Sigmoid colon (tissue), 7 donors: ENCODE measurements around the gene PRKACG. TPM values are rescaled to one million over a fixed set of nuclear protein-coding genes. Genes with fewer than 3 reads are reported as not detected.
"Not testable (repeated sequence)": the region's sequence is repeated elsewhere in the genome, so short reads cannot be mapped to it uniquely, and the experiment has no call there.

ENCODE experiments used
- DNase-seq: peaks from one replicate; pipeline ENCODE4 v3.0.0-alpha.2; 2019
- H3K27ac ChIP-seq, 4 donors: fragments of 200-600 bp; sonication (generic); one replicate each; pipeline ENCODE4 v1.5.1; 2016 to 2019; ENCODE audit warnings: mild to moderate bottlenecking in 1 of 4
- H3K27me3 ChIP-seq, 3 donors: fragments of 200-600 bp; sonication (generic); one replicate each; pipeline ENCODE4 v1.5.1; 2019; ENCODE audit warnings: mild to moderate bottlenecking in 1 of 3
- H3K36me3 ChIP-seq, 4 donors: fragments of 200-600 bp; sonication (generic); one replicate each; pipeline ENCODE4 v1.5.1; 2016 to 2019
- H3K4me1 ChIP-seq, 4 donors: fragments of 200-600 bp; sonication (generic); one replicate each; pipeline ENCODE4 v1.5.1; 2017 to 2019
- H3K4me3 ChIP-seq, 4 donors: fragments of 200-600 bp; sonication (generic); one replicate each; pipeline ENCODE4 v1.5.1; 2017 to 2019; ENCODE audit warnings: mild to moderate bottlenecking in 2 of 4, moderate library complexity in 1 of 4
- H3K9me3 ChIP-seq, 4 donors: fragments of 200-600 bp in 3 of 4; sonication (generic) in 3 of 4; one replicate each; pipeline versions ENCODE4 v1.5.1 to v1.6.1; 2013 to 2019
- EP300 ChIP-seq, 4 donors: sonication (generic); formaldehyde crosslinking; IDR thresholded peaks; one replicate each; pipeline ENCODE4 v1.6.1; 2017; ENCODE audit warnings: antibody characterized with exemption in 4 of 4
- POLR2A ChIP-seq, 2 donors: fragments of 450-650 bp; IDR thresholded peaks; one replicate each; pipeline ENCODE4 v1.6.1; 2016; ENCODE audit warnings: antibody characterized with exemption in 2 of 2, mild to moderate bottlenecking in 2 of 2, moderate library complexity in 2 of 2
- POLR2AphosphoS5 ChIP-seq, 4 donors: sonication (generic); formaldehyde crosslinking; IDR thresholded peaks; one replicate each; pipeline ENCODE4 v1.6.1; 2017; ENCODE audit warnings: antibody characterized with exemption in 4 of 4
- WGBS, 2 donors: extraction: QIAGEN DNeasy Blood & Tissue Kit; methylation state at CpG; one replicate each; pipeline ENCODE4 v1.1.7; 2013; 5-methylcytosine and 5-hydroxymethylcytosine counted together
- intact Hi-C: fragments of 100-400 bp; cut with DNase I; formaldehyde crosslinking; loops from one replicate; pipeline ENCODE4 v1.15.1; 2023
- polyA plus RNA-seq, 3 donors: library from polyadenylated mRNA; stranded (reverse); fragments of 200-250 nt; gene quantifications; one replicate each; pipeline ENCODE4 v1.2.3, GENCODE V29; 2013
- total RNA-seq, 4 donors: library from RNA; depleted of rRNA; stranded (reverse); fragments of >200 nt; gene quantifications; one replicate each; pipeline ENCODE4 v1.1.0, GENCODE V29; 2016
- TF ChIP-seq, protein P1 (sequence below), 4 experiments: fragments of 450-650 bp in 3 of 4; fragments of 200-600 bp in 1 of 4; IDR thresholded peaks; one replicate each; pipeline ENCODE4 v1.5.1; 2016 to 2019; ENCODE audit warnings: antibody characterized with exemption in 4 of 4, mild to moderate bottlenecking in 3 of 4, moderate library complexity in 2 of 4
- donor health status: healthy with polysubstance abuse.
- donor health status: Bipolar disorder and iron deficiency.
- donor health status: healthy.

Gene PRKACG
- total and polyA plus RNA-seq, 7 donors, result not detected

DNA sequence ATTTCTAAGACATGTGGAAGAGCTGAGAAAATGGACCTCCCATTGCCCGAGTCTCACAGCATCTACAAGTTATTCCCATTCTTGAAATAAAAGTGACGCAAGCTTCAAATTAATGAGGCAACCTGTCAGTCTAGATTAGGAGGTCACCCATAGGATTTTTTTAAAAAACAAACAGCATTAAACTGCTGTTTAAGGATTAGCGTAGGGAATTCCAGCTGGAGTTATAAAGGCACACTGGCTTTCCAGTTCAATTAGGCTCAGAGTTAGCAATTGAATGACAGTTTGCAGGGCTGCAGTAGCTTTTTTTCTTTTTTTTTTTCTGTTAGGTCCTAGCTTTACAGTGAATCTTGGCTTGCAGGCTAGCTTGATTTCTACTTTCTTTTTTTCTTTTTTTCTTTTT lies 16.2 kb downstream of the PRKACG start:
- intact Hi-C loops, result loop anchor here (2.0 kb wide), 1 partner anchor 293 kb away; the partner anchor contains the start of gene PIP5K1B

DNA sequence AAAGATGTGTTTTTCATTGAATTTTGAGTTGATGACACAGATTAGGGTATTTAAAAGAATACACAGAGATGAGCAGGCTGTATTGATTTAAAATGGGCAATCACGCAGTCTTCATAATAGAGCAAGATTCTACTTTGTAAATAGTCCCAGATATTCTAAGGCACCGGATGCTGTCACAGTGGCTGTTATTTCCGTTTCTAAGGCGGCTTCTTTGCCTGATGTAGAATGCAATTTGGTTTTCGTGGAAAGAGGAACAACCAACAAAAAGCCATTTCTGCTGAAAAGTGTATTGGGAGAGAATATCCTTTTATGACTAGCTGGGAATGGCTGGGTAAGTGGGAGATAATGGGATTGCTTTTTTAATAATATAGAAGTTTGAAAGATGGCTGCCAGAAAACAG lies 17.5 kb downstream of the PRKACG start:
- intact Hi-C loops, result no loop called here
- no peak overlapping the region for H3K4me3 ChIP-seq
- H3K36me3 ChIP-seq, result no peaks in the 10 kb centered on the region
- WGBS, 2 donors, result 70 to 88% methylated on average over 5 of the region's 5 CpGs
- no peak overlapping the region for H3K27ac ChIP-seq
- no peak for TF ChIP-seq EP300 (IDR thresholded peaks at IDR 0.05)
- no peak for TF ChIP-seq POLR2AphosphoS5 (IDR thresholded peaks at IDR 0.05)
- TF ChIP-seq, protein P1, sequence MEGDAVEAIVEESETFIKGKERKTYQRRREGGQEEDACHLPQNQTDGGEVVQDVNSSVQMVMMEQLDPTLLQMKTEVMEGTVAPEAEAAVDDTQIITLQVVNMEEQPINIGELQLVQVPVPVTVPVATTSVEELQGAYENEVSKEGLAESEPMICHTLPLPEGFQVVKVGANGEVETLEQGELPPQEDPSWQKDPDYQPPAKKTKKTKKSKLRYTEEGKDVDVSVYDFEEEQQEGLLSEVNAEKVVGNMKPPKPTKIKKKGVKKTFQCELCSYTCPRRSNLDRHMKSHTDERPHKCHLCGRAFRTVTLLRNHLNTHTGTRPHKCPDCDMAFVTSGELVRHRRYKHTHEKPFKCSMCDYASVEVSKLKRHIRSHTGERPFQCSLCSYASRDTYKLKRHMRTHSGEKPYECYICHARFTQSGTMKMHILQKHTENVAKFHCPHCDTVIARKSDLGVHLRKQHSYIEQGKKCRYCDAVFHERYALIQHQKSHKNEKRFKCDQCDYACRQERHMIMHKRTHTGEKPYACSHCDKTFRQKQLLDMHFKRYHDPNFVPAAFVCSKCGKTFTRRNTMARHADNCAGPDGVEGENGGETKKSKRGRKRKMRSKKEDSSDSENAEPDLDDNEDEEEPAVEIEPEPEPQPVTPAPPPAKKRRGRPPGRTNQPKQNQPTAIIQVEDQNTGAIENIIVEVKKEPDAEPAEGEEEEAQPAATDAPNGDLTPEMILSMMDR (IDR thresholded peaks at IDR 0.05), result no peak
- TF ChIP-seq POLR2A (IDR thresholded peaks at IDR 0.05), result no peak
- no peaks in the 10 kb centered on the region for H3K9me3 ChIP-seq
- H3K4me1 ChIP-seq, result peaks cover 0 to 23% (median 12%) of the 10 kb centered on the region in 4 donors
- DNase-seq, result no peak
- H3K27me3 ChIP-seq, result no peaks in the 10 kb centered on the region

More for the DNA sequence above, 16.2 kb downstream of the PRKACG start:
- TF ChIP-seq POLR2AphosphoS5 (IDR thresholded peaks at IDR 0.05) (no peak), EP300 (IDR thresholded peaks at IDR 0.05) (no peak), POLR2A (IDR thresholded peaks at IDR 0.05) (no peak)
- TF ChIP-seq, protein P1 (IDR thresholded peaks at IDR 0.05), result no peak
- Histone ChIP-seq H3K9me3 (no peaks in the 10 kb centered on the region), H3K36me3 (no peaks in the 10 kb centered on the region), H3K4me1 (peaks cover 0 to 23% (median 12%) of the 10 kb centered on the region in 4 donors), H3K4me3 (no peak overlapping the region), H3K27me3 (no peaks in the 10 kb centered on the region), H3K27ac (no peak overlapping the region)
- WGBS, 2 donors, result 81 to 82% methylated on average over 3 of the region's 3 CpGs
- DNase-seq, result no peak

DNA sequence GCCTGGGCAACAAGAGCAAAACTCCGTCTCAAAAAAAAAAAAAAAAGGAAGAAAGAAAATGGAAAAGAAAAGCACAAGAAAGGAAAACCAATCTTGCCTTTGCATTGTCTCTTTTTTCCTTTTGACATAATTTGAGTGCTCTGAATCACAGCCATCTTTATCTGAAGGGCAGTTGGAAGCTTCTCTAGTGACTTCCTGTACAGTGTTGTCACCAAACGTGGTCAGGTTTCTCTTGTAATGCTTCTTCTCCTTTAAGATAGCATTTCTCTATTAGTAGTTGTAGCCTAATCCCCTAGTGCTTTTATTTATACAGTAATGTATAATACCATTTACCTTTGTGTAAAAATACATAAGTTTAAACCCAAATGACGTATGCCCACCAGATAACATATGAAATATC lies 18.1 kb downstream of the PRKACG start:
- TF ChIP-seq, protein P1 (IDR thresholded peaks at IDR 0.05), result no peak
- TF ChIP-seq EP300 (IDR thresholded peaks at IDR 0.05) (no peak), POLR2AphosphoS5 (IDR thresholded peaks at IDR 0.05) (no peak), POLR2A (IDR thresholded peaks at IDR 0.05) (no peak)
- H3K4me3 ChIP-seq, result no peak overlapping the region
- DNase-seq, result no peak
- H3K27me3 ChIP-seq, result no peaks in the 10 kb centered on the region
- intact Hi-C loops, result no loop called here
- WGBS, 2 donors, result 73 to 81% methylated on average over 3 of the region's 3 CpGs
- peaks cover 0 to 23% (median 12%) of the 10 kb centered on the region in 4 donors for H3K4me1 ChIP-seq
- H3K36me3 ChIP-seq, result no peaks in the 10 kb centered on the region
- no peak overlapping the region for H3K27ac ChIP-seq
- no peaks in the 10 kb centered on the region for H3K9me3 ChIP-seq

DNA sequence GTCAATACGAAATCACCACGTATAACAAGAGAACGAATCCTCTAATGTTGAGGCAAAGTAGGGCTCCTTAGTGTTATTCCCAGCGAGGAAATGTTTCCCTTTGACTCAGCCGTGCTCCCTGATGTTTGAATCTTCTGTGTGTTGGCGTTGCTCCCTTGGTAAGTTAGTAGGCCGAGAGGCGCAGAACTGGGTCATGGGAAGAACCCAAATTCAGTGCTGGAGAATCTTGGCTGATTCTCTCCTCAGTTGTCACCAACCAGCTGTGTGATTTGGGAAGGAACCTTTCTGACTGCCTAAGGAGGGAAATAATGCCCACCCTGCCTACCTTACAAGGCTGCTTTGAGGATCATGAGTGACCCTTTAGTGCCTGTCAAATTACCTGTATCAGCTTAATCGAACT lies 22.5 kb downstream of the PRKACG start:
- no peaks in the 10 kb centered on the region for H3K9me3 ChIP-seq
- no peaks in the 10 kb centered on the region for H3K36me3 ChIP-seq
- TF ChIP-seq POLR2A (IDR thresholded peaks at IDR 0.05), result no peak
- TF ChIP-seq POLR2AphosphoS5 (IDR thresholded peaks at IDR 0.05), result no peak
- TF ChIP-seq, protein P1 (IDR thresholded peaks at IDR 0.05), result no peak
- no peak for TF ChIP-seq EP300 (IDR thresholded peaks at IDR 0.05)
- no peak overlapping the region for H3K4me3 ChIP-seq
- intact Hi-C loops, result no loop called here
- WGBS, 2 donors, result 81 to 95% methylated on average over 9 of the region's 9 CpGs
- H3K27ac ChIP-seq, result no peak overlapping the region
- H3K27me3 ChIP-seq, result no peaks in the 10 kb centered on the region
- DNase-seq, result no peak
- no peaks in the 10 kb centered on the region for H3K4me1 ChIP-seq

DNA sequence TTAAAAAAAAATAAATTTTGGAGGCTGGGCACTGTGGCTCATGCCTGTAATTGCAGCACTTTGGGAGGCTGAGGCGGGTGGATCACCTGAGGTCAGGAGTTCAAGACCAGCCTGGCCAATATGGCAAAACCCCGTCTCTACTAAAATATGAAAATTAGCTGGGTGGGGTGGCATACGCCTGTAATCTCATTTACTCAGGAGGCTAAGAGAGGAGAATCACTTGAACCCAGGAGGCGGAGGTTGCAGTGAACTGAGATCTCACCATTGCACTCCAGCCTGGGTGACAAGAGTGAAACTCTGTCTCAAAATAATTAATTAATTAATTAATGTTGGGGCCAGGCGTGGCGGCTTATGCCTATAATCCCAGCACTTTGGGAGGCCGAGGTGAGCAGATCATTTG lies 27.0 kb downstream of the PRKACG start:
- H3K27me3 ChIP-seq, H3K27ac ChIP-seq, H3K4me3 ChIP-seq, H3K9me3 ChIP-seq, DNase-seq, intact Hi-C loops, H3K36me3 ChIP-seq: not testable (repeated sequence)
- peaks cover 0 to 19% (median 11%) of the 10 kb centered on the region in 4 donors for H3K4me1 ChIP-seq
- WGBS, 2 donors, result 94 to 95% methylated on average over 7 of the region's 7 CpGs
